Measurements from ENCODE around the gene LSAMP. TPM values are rescaled to one million over a fixed set of nuclear protein-coding genes. Genes with fewer than 3 reads are reported as not detected.

Gene LSAMP
- total and polyA plus RNA-seq, 2 of the 8 experiments (the other 6 are each of a cell fraction or from before 2014, with no cell fraction given) = 1.8 to 5.7 TPM

DNA sequence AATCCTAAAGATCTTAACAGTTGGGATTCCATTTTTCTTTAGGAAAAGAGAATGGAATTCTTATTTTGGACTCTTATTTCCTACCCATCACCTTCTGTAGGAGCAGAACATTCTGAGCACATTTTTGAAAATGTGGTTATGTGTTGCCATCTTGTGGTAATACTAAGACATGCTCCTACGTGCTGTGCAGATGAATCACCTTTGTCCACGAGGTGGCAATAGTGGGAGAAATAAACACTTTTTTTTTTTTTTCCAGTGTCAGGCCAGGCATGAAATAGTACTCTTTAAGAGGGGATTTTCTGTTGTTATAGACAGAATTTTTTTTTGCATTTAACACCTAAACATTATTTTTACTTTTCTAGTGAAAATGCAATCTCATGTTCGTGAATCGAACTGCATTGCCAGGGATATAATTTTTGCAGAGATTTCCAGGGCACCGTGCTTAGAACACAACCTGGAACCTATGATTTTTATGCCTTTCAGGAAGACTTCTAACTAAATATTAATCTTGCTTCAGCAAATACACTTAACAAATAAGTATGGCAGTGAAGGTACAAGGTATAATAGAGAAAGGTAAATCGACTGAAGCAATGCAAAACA is 625.4 kb downstream of the LSAMP start (continued):
- TF ChIP-seq, protein P1, sequence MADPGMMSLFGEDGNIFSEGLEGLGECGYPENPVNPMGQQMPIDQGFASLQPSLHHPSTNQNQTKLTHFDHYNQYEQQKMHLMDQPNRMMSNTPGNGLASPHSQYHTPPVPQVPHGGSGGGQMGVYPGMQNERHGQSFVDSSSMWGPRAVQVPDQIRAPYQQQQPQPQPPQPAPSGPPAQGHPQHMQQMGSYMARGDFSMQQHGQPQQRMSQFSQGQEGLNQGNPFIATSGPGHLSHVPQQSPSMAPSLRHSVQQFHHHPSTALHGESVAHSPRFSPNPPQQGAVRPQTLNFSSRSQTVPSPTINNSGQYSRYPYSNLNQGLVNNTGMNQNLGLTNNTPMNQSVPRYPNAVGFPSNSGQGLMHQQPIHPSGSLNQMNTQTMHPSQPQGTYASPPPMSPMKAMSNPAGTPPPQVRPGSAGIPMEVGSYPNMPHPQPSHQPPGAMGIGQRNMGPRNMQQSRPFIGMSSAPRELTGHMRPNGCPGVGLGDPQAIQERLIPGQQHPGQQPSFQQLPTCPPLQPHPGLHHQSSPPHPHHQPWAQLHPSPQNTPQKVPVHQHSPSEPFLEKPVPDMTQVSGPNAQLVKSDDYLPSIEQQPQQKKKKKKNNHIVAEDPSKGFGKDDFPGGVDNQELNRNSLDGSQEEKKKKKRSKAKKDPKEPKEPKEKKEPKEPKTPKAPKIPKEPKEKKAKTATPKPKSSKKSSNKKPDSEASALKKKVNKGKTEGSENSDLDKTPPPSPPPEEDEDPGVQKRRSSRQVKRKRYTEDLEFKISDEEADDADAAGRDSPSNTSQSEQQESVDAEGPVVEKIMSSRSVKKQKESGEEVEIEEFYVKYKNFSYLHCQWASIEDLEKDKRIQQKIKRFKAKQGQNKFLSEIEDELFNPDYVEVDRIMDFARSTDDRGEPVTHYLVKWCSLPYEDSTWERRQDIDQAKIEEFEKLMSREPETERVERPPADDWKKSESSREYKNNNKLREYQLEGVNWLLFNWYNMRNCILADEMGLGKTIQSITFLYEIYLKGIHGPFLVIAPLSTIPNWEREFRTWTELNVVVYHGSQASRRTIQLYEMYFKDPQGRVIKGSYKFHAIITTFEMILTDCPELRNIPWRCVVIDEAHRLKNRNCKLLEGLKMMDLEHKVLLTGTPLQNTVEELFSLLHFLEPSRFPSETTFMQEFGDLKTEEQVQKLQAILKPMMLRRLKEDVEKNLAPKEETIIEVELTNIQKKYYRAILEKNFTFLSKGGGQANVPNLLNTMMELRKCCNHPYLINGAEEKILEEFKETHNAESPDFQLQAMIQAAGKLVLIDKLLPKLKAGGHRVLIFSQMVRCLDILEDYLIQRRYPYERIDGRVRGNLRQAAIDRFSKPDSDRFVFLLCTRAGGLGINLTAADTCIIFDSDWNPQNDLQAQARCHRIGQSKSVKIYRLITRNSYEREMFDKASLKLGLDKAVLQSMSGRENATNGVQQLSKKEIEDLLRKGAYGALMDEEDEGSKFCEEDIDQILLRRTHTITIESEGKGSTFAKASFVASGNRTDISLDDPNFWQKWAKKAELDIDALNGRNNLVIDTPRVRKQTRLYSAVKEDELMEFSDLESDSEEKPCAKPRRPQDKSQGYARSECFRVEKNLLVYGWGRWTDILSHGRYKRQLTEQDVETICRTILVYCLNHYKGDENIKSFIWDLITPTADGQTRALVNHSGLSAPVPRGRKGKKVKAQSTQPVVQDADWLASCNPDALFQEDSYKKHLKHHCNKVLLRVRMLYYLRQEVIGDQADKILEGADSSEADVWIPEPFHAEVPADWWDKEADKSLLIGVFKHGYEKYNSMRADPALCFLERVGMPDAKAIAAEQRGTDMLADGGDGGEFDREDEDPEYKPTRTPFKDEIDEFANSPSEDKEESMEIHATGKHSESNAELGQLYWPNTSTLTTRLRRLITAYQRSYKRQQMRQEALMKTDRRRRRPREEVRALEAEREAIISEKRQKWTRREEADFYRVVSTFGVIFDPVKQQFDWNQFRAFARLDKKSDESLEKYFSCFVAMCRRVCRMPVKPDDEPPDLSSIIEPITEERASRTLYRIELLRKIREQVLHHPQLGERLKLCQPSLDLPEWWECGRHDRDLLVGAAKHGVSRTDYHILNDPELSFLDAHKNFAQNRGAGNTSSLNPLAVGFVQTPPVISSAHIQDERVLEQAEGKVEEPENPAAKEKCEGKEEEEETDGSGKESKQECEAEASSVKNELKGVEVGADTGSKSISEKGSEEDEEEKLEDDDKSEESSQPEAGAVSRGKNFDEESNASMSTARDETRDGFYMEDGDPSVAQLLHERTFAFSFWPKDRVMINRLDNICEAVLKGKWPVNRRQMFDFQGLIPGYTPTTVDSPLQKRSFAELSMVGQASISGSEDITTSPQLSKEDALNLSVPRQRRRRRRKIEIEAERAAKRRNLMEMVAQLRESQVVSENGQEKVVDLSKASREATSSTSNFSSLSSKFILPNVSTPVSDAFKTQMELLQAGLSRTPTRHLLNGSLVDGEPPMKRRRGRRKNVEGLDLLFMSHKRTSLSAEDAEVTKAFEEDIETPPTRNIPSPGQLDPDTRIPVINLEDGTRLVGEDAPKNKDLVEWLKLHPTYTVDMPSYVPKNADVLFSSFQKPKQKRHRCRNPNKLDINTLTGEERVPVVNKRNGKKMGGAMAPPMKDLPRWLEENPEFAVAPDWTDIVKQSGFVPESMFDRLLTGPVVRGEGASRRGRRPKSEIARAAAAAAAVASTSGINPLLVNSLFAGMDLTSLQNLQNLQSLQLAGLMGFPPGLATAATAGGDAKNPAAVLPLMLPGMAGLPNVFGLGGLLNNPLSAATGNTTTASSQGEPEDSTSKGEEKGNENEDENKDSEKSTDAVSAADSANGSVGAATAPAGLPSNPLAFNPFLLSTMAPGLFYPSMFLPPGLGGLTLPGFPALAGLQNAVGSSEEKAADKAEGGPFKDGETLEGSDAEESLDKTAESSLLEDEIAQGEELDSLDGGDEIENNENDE (IDR thresholded peaks at IDR 0.05; ENCODE audit: insufficient replicate concordance, low read length) = no peak
- TF ChIP-seq USF2 (IDR thresholded peaks at IDR 0.05; ENCODE audit: low read length) = no peak
- peak; percentile 40; the same call in 1 of the 2 replicates for TF ChIP-seq CREB1 (IDR thresholded peaks at IDR 0.05)
- TF ChIP-seq SIN3A (conservative IDR thresholded peaks at IDR 0.05 in 1 of 2, IDR thresholded peaks at IDR 0.05 in 1 of 2; ENCODE audit: low read depth in 1 of 2, low read length in 2 of 2) = no peak
- no peak for TF ChIP-seq FOSL1 (IDR thresholded peaks at IDR 0.05; ENCODE audit: insufficient read depth, low read depth, low read length)
- TF ChIP-seq TCF12 (IDR thresholded peaks at IDR 0.05; ENCODE audit: low read depth, low read length) = no peak

Data from H1 (cell line).